Osteocyte (in vitro differentiated cells): ENCODE measurements around the gene KLF13. TPM values are rescaled to one million over a fixed set of nuclear protein-coding genes. Genes with fewer than 3 reads are reported as not detected.

Source experiments
- DNase-seq: peaks from one replicate; pipeline ENCODE4 v3.0.0; 2021; ENCODE audit warnings: mixed read lengths; ENCODE audit not compliant: unreplicated experiment; ENCODE audit errors: extremely low spot score
- H3K27ac Mint-ChIP-seq: one replicate; pipeline ENCODE4 v1.8.0; 2021; ENCODE audit warnings: mild to moderate bottlenecking, mixed read lengths; ENCODE audit not compliant: unreplicated experiment
- H3K27me3 Mint-ChIP-seq: one replicate; pipeline ENCODE4 v1.8.0; 2021; ENCODE audit warnings: mixed read lengths; ENCODE audit not compliant: unreplicated experiment
- H3K36me3 Mint-ChIP-seq: one replicate; pipeline ENCODE4 v1.8.0; 2021; ENCODE audit warnings: mixed read lengths; ENCODE audit not compliant: unreplicated experiment
- H3K4me1 Mint-ChIP-seq: one replicate; pipeline ENCODE4 v1.8.0; 2021; ENCODE audit warnings: mixed read lengths; ENCODE audit not compliant: unreplicated experiment
- H3K4me3 Mint-ChIP-seq: one replicate; pipeline ENCODE4 v1.8.0; 2021; ENCODE audit warnings: mild to moderate bottlenecking, moderate library complexity, mixed read lengths; ENCODE audit not compliant: unreplicated experiment
- H3K9me3 Mint-ChIP-seq: one replicate; pipeline ENCODE4 v1.8.0; 2021; ENCODE audit warnings: mixed read lengths; ENCODE audit not compliant: unreplicated experiment
- CTCF ChIP-seq: fragments of 200-600 bp; sonication (generic); IDR thresholded peaks from 2 replicates; pipeline ENCODE4 v1.5.0; 2021; ENCODE audit warnings: antibody characterized with exemption, mild to moderate bottlenecking, moderate library complexity
- total RNA-seq: library from RNA; stranded (reverse); gene quantifications from 2 replicates; pipeline ENCODE4 v1.2.1, GENCODE V29; 2021

KLF13 gene
- total RNA-seq, 1 donor from 2014 or later, result 54.5 TPM

- no peak for TF ChIP-seq CTCF
- no peaks in the 10 kb centered on the region for H3K9me3 Mint-ChIP-seq
- no peaks in the 10 kb centered on the region for H3K27me3 Mint-ChIP-seq
- no peaks in the 10 kb centered on the region for H3K36me3 Mint-ChIP-seq
- DNase-seq, result no peak
- peaks cover 62% of the 10 kb centered on the region for H3K4me1 Mint-ChIP-seq
- no peak overlapping the region for H3K4me3 Mint-ChIP-seq
- H3K27ac Mint-ChIP-seq, result peak overlapping the region; percentile 98
Observed at GRCh38 chr15:31340047-31340446, 13.4 kb downstream of the KLF13 start.

GRCh38 chr15:31340592-31340991 lies 14.0 kb downstream of the KLF13 start:
- H3K36me3 Mint-ChIP-seq, result no peaks in the 10 kb centered on the region

DNA sequence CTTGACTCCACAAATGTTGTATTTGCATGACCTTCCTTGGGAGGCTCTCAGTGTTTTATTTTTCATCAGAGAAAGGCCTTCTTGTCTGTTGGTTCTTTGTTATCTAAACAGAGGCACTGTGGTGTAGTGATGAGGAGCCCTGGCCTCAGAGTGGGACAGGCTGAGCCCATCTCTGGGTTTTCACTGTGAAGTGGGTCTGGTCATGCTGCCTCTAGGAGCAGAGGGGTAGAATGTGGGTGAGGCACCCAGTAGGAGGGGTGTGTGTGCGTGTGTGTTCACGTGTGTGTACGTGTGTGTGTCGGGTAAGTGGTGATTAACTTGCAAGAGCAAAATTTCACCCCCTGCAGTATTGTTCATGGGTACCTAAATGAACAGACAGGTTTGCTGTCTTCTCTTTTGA lies 14.4 kb downstream of the KLF13 start:
- H3K4me3 Mint-ChIP-seq, result no peak overlapping the region
- peak overlapping the region; percentile 49 for H3K27ac Mint-ChIP-seq
- no peaks in the 10 kb centered on the region for H3K36me3 Mint-ChIP-seq

More at GRCh38 chr15:31340592-31340991, 14.0 kb downstream of the KLF13 start:
- Mint-ChIP-seq H3K4me3 (no peak overlapping the region), H3K27me3 (no peaks in the 10 kb centered on the region), H3K4me1 (peaks cover 62% of the 10 kb centered on the region), H3K27ac (peak overlapping the region; percentile 98), H3K9me3 (no peaks in the 10 kb centered on the region)
- TF ChIP-seq CTCF, result no peak
- DNase-seq, result no peak

DNA sequence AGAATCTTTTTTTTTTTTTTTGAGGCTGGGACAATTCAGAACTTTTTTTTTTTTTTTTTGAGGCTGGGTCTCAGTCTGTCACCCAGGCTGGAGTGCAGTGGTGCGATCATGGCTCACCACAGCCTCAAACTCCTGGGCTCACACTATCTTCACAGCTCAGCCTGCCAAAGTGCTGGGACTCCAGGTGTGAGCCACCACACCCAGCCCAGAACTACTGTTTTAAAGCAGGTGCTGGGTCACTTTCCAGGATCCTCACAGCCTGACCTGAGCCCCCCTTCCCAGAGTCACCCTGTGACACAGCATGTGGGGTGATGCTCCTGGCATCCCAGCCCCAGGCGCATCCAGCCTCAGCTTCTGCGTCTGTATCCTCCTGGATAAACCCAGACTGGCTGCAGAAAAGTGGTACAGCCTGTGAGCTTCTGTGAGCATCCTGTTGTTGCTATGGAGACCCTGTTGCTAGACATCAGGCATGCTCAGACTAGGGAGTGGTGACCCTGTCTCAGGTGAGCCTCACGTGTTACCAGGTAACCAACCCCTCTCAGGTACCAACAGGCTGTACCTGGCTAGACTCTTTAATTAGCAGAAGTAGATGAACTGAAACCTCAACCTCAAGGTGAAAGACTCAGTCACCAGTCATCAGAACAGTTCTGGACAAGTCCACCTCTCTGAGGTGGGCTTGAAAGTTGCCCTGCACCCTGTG lies 15.0 kb downstream of the KLF13 start:
- Mint-ChIP-seq H3K27ac (no peak overlapping the region), H3K4me1 (peaks cover 70% of the 10 kb centered on the region), H3K36me3 (no peaks in the 10 kb centered on the region), H3K4me3 (no peak overlapping the region), H3K9me3 (no peaks in the 10 kb centered on the region), H3K27me3 (no peaks in the 10 kb centered on the region)
- no peak for TF ChIP-seq CTCF
- DNase-seq, result no peak

More for the DNA sequence above, 14.4 kb downstream of the KLF13 start:
- TF ChIP-seq CTCF, result no peak
- Mint-ChIP-seq H3K4me1 (peaks cover 64% of the 10 kb centered on the region), H3K27me3 (no peaks in the 10 kb centered on the region), H3K9me3 (no peaks in the 10 kb centered on the region)
- DNase-seq, result no peak

GRCh38 chr15:31342381-31342780 lies 15.7 kb downstream of the KLF13 start:
- TF ChIP-seq CTCF, result no peak
- Mint-ChIP-seq H3K36me3 (no peaks in the 10 kb centered on the region), H3K4me3 (no peak overlapping the region), H3K4me1 (peaks cover 71% of the 10 kb centered on the region), H3K9me3 (no peaks in the 10 kb centered on the region), H3K27ac (no peak overlapping the region), H3K27me3 (no peaks in the 10 kb centered on the region)
- DNase-seq, result no peak
